ENCODE data around the gene PRRT2. TPM values are rescaled to one million over a fixed set of nuclear protein-coding genes. Genes with fewer than 3 reads are reported as not detected.
A peak's percentile ranks its signal among the peaks of the same experiment; 100 is the strongest.

PRRT2 gene
- total RNA-seq, 2 donors from 2014 or later: 6.6 to 19.2 TPM

DNA sequence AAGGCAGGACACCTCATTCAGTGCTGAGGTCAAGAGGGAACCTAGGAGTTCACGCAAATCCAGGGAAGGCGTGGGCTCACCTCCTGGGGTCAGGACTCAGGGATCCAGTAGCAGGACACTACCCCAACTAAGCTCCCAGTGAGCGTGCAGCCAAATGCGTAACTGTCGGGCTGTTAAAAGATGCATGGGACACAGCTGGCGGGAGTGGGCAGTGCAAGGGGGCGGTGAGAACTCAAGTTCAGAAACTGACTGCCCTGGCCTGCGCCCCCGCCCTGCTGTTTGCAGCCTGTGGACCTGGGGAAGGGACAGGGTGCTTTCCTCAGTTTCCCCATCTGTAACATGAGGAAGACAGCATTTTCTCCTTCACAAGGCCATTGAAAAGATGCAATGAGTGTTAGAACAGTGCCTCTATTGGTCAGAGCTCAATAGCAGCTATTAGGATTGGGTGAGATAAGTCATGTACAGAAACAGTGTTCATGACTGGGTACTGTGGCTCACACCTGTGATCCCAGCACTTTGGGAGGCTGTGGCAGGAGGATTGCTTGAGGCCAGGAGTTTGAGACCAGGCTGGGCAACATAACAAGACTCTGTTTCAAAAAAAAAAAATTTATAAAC is 30.8 kb downstream of the PRRT2 start:
- 94% methylated on average over 9 of the region's 9 CpGs for WGBS
- DNase-seq (ENCODE audit: low spot score): no peak
- Histone ChIP-seq H3K27ac (no peak overlapping the region), H3K27me3 (replicated peaks; ENCODE audit: insufficient read depth) (no peaks in the 10 kb centered on the region), H3K36me3 (peaks cover 0 to 8% of the 10 kb centered on the region in 2 donors), H3K9me3 (no peaks in the 10 kb centered on the region), H3K4me1 (replicated peaks) (no peaks in the 10 kb centered on the region), H3K4me3 (no peak overlapping the region)
- TF ChIP-seq POLR2AphosphoS5 (IDR thresholded peaks at IDR 0.05): no peak
- TF ChIP-seq, protein P1, sequence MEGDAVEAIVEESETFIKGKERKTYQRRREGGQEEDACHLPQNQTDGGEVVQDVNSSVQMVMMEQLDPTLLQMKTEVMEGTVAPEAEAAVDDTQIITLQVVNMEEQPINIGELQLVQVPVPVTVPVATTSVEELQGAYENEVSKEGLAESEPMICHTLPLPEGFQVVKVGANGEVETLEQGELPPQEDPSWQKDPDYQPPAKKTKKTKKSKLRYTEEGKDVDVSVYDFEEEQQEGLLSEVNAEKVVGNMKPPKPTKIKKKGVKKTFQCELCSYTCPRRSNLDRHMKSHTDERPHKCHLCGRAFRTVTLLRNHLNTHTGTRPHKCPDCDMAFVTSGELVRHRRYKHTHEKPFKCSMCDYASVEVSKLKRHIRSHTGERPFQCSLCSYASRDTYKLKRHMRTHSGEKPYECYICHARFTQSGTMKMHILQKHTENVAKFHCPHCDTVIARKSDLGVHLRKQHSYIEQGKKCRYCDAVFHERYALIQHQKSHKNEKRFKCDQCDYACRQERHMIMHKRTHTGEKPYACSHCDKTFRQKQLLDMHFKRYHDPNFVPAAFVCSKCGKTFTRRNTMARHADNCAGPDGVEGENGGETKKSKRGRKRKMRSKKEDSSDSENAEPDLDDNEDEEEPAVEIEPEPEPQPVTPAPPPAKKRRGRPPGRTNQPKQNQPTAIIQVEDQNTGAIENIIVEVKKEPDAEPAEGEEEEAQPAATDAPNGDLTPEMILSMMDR (IDR thresholded peaks at IDR 0.05): no peak
- no peak for TF ChIP-seq POLR2A (IDR thresholded peaks at IDR 0.05)
- intact Hi-C loops (cut with DNase I): no loop called here

DNA sequence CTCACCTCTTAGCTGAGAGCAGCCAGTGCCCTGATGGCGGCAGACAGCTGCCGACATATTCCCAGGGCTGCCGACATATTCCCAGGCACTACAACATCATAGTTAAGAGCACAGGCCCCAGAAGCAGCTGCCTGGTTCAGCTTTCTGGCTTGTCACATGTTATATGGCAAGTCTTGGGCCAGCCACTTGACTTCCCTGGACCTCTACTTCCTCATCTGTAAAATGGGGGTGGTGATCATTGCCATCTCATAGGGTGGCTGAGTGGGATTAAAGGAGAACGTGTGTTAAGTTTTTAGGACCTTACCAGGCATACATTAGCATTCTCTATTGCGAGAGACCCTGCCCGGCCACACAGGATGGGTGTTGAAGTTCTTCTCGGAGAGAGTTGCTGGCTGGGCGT is 31.9 kb downstream of the PRRT2 start:
- 94% methylated on average over 8 of the region's 8 CpGs for whole genome bisulfite sequencing
- no peak overlapping the region for H3K27ac ChIP-seq
- H3K4me1 ChIP-seq (replicated peaks): no peaks in the 10 kb centered on the region
- H3K4me3 ChIP-seq: no peak overlapping the region
- intact Hi-C loops (cut with DNase I): no loop called here
- no peak for DNase-seq (ENCODE audit: low spot score)
- H3K9me3 ChIP-seq: no peaks in the 10 kb centered on the region
- TF ChIP-seq POLR2AphosphoS5 (IDR thresholded peaks at IDR 0.05): no peak
- no peak for TF ChIP-seq POLR2A (IDR thresholded peaks at IDR 0.05)
- TF ChIP-seq, protein P1 (IDR thresholded peaks at IDR 0.05): no peak
- H3K27me3 ChIP-seq (replicated peaks; ENCODE audit: insufficient read depth): no peaks in the 10 kb centered on the region
- H3K36me3 ChIP-seq: peaks cover 0 to 8% of the 10 kb centered on the region in 2 donors

DNA sequence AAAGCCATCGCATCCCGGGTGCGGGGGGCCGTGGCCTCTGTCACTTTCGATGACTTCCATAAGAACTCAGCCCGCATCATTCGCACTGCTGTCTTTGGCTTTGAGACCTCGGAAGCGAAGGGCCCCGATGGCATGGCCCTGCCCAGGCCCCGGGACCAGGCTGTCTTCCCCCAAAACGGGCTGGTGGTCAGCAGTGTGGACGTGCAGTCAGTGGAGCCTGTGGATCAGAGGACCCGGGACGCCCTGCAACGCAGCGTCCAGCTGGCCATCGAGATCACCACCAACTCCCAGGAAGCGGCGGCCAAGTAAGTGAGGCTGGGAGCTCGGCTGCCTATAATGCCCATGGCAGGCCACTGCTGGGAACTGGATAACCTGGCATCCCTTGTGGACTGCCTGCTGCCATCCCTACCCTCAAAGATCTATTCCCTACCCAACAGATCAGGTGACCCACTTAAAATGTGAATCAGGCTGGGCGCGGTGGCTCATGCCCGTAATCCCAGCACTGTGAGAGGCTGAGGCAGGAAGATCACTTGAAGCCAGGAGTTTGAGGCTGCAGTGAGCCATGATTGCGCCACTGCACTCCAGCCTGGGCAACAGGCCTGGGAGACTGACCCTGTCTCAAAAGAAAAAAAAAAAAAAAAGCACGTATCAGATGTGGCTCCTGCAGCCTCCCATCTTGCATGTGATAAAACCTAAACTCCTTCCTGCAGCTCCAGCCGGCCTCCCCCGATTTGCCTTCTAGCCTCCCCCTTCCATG is 32.8 kb downstream of the PRRT2 start:
- Histone ChIP-seq H3K36me3 (peaks cover 0 to 8% of the 10 kb centered on the region in 2 donors), H3K4me3 (no peak overlapping the region), H3K9me3 (no peaks in the 10 kb centered on the region), H3K27me3 (replicated peaks; ENCODE audit: insufficient read depth) (no peaks in the 10 kb centered on the region), H3K27ac (no peak overlapping the region), H3K4me1 (replicated peaks) (no peaks in the 10 kb centered on the region)
- DNase-seq (ENCODE audit: low spot score): no peak
- no peak for TF ChIP-seq POLR2A (IDR thresholded peaks at IDR 0.05)
- WGBS: 86% methylated on average over 28 of the region's 28 CpGs
- intact Hi-C loops (cut with DNase I): no loop called here

DNA sequence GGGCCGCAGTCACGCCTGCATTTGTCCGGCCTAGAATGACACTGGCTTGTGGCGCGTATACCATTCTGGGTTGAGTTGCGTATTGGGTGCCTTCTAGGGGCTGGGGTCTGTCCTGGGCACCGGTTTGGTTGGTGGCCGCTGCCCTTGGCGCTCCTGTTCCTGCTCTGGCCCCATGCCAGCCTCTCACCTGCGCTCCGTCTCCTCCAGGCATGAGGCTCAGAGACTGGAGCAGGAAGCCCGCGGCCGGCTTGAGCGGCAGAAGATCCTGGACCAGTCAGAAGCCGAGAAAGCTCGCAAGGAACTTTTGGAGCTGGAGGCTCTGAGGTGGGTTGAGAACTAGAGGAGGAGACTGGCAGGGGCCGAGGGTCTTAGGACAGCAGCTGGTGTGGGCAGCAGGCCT is 33.7 kb downstream of the PRRT2 start:
- WGBS: 89% methylated on average over 18 of the region's 18 CpGs
- H3K36me3 ChIP-seq: peaks cover 0 to 8% of the 10 kb centered on the region in 2 donors
- H3K27ac ChIP-seq: no peak overlapping the region
- H3K4me3 ChIP-seq: no peak overlapping the region
- no peak for DNase-seq (ENCODE audit: low spot score)
- TF ChIP-seq POLR2A (IDR thresholded peaks at IDR 0.05) (no peak), POLR2AphosphoS5 (IDR thresholded peaks at IDR 0.05) (no peak)
- TF ChIP-seq, protein P1 (IDR thresholded peaks at IDR 0.05): no peak
- no peaks in the 10 kb centered on the region for H3K27me3 ChIP-seq (replicated peaks; ENCODE audit: insufficient read depth)
- intact Hi-C loops (cut with DNase I): no loop called here
- H3K9me3 ChIP-seq: no peaks in the 10 kb centered on the region
- H3K4me1 ChIP-seq (replicated peaks): no peaks in the 10 kb centered on the region

DNA sequence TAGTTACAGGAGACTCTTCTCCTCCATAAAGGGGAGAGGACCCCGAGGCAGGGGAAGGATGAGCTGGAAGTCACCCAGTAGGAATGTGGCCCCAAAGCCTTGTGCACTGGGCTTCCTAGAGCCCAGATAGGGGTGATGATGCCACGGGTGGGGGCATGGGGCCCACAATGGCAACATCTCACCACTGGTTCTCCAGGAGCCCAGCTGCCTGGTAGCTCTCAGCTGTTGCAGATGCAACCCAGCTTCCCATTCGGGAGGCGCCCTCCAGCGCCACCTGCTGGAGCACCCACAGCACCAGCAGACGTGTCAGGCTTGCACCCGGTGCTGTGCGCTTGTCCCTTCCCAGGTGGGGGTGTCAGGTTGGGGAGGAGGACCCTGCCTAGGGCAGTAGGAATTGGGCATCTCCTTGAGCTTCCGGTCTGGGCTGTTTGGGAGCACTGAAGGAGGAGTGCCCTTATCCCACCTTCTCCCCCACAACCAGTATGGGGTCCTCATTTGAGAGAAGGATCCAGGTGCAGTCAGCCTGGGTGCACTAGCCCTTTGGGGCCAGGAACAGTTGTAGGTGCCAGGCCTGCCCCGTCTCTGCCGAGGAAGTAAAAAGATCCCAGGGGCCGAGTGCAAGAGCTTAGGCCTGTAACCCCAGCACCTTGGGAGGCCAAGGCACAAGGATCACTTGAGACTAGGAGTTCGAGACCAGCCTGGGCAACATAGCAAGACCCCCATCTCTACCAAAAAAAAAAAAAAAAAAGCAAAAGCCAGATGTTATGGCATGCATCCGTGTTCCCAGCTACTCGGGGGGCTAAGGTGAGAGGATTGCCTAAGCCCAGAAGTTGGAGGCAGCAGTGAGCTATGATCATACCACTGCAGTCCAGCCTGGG is 36.7 kb downstream of the PRRT2 start:
- 43% methylated on average over 15 of the region's 15 CpGs for WGBS
- Histone ChIP-seq H3K9me3 (no peaks in the 10 kb centered on the region), H3K27ac (no peak overlapping the region), H3K4me3 (no peak overlapping the region), H3K36me3 (peaks cover 0 to 8% of the 10 kb centered on the region in 2 donors), H3K27me3 (replicated peaks; ENCODE audit: insufficient read depth) (no peaks in the 10 kb centered on the region), H3K4me1 (replicated peaks) (no peaks in the 10 kb centered on the region)
- peak; percentile 27 for DNase-seq (ENCODE audit: low spot score)
- TF ChIP-seq POLR2A (IDR thresholded peaks at IDR 0.05): no peak
- TF ChIP-seq, protein P1 (IDR thresholded peaks at IDR 0.05): peak; percentile 66 to 83 (median 75)
- TF ChIP-seq POLR2AphosphoS5 (IDR thresholded peaks at IDR 0.05): peak; percentile 46
- intact Hi-C loops (cut with DNase I): no loop called here
